GM18519 (cell line): Measurements from ENCODE around the gene RELCH.

ENCODE experiments used
- ATAC-seq: cut with Tn5 transposase; IDR thresholded peaks from one replicate; pipeline ENCODE4 v1.9.1; 2021; ENCODE audit warnings: mild to moderate bottlenecking, moderate library complexity; ENCODE audit not compliant: unreplicated experiment, low FRiP score

Gene RELCH

DNA sequence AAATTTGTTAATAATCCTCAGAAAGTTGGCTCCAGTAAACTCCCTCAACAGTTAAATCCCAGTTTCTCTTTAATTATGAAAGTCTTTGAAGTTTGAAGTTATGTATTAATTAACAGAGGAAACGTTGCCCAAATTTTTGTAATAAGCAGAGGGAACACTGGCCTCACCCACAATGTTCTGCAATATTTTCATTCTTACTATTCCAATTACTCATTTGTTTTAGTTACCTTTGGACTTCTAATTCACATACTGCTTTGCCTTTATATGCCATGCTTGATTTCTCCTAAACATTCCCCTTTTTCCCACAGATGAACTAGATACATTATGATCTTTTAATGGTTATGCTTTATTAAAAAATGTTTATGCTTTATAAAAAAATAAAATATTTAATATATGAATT, 61.3 kb downstream of the RELCH start:
- ATAC-seq = no peak

DNA sequence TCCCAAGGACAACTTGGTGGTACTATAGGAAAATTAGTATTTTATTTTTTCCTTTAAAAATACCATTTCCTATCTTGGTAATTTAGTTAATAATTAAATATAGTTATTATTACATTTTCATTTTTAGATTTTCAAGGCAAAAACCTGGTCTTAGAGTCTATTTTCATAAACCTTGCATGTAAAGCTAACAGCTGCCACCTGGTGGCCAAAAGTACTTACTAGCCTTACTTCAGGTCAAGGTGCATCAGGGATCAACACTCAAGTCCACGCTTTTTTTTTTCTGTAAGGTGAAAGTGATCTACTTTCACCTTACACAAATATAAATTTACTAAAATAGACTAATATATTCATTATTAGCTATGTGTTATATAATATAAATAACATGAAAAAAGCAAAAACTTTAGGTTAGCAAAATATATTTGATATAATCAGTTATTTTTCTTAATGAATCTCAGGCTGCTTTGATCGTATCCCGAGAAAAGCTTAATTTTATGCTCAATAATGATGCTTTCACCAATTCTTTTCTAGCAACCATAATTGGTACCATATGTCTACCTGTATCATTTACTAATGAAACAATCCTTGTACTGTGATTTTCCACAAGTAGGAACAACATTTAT, 62.5 kb downstream of the RELCH start:
- ATAC-seq = peak; percentile 84

DNA sequence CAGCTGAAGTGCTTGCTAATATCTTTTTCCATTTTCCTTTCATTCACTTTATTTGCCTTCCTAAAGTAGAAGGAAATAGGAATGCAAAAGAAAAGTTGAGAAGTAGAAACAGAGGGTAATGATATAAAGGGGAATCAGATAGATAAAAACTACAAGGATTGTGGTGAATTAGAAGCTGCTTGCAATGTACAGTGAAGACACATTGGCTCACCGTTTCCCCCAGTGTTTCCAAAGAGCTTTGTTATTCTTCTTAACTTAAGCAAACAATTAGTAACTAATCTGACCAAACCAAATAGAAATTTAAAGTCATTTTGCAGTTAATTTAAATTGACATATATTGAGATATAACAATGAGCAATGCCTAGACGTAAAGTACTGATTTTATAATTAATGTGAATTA, 63.4 kb downstream of the RELCH start:
- no peak for ATAC-seq

DNA sequence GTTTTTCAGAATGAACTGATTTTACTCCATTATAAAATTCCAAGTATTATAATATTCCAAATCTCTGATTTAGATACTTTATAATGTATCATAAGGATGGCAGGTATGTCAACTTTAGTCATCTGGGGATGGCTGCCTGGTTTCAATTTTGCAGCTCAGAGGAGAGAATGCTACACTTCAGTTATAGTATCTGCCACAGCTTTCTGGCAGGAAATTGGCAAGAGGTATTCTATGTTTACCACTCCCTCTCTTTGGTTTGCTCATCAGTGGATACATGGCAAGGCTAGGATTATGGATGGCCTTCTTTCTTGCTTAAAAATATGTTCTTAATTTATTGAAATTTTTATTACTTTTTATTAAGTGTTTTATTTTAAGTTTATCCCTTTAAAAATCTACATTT, 71.0 kb downstream of the RELCH start:
- ATAC-seq = no peak

DNA sequence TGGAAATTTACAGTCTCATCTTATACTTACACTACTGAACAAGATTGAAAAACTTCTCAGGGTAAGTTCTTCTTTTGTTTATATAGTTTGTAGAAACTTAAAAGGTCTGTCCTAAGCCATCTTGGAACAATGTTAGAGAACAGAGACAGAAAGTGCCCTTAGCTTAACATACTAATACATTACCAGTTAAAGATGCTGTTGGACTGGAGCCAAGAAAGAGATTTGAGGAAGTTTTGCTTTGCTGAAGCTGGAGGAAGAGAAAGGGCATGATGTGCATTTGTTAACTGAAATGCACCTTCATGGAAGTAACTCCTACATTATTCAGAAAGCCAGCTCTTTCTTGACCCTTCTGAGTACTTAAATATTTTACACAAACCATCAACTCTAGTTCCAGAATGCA, 71.6 kb downstream of the RELCH start:
- no peak for ATAC-seq

DNA sequence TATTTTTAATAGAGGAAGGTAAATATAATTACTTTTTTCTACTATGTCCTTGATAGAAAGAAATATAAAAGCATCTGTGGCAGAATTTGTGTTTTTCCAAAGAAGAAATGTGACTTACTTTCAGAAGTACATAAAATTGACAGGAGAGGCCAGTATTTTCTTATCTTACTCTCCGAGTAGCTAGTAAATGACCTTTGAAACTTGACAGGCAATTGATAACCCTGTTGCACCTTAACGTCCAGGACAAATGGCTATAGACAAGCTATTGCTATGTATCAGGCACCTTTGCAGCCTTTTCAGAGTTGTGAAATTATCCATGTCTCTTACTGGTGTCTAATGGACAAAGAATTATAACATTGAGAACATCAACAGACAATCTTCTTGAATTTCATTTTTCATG, 75.0 kb downstream of the RELCH start:
- no peak for ATAC-seq

DNA sequence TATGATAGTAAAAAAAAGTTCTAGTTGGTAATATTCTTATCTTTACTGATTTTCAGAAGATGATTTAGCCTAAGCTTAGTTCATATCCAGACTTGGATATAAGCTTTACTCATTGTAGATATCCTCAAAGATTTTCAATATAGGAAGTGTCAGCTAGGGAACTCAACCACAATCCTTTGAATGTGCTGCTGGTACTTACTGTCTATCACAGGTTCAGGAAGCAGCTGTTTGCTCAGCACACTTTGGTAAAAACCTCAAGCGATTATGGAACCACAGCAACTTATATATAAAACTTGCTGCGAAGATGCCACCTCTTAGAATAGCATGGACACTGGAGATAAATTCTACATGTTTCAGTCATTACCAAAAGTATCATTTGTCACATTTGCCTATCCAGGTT, 77.9 kb downstream of the RELCH start:
- no peak for ATAC-seq

DNA sequence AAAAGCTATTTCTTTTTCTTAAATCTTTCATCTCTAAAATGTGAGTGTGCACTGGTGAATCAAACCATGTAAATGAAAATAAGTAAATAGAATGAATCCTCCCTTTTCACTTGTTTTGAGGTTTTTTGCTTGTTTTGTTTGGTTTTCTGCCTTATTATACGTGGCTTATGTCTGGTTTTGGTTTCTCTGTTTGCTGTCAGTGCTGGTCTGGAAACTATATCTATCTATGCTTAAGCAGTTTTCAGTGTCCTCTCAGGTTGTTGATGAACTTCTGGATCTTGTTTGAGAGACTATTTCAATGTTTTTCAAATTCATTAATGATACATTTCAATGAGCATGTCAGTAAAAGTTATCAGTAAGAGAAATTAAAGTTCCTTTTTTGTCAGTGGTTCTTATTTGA, 90.0 kb downstream of the RELCH start:
- no peak for ATAC-seq

DNA sequence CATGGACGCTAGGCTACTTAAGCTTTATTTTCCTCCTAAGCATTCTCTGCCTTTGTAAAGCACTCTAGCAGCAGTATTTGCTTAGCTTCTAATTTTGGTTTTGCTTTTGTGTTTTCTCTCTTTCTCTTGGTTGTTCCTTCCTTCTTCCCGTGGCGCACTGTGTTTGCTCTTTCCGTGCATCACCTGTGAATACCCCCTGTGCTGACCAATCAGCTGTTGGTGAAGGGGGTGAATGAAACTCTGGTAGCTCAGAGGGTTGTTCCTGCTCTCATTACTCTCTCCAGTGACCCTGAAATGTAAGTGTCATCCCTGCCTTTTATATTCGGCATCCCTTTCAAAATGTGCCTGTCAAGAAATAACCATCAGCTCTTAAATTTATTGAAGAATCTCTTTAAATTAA, 92.5 kb downstream of the RELCH start:
- no peak for ATAC-seq

DNA sequence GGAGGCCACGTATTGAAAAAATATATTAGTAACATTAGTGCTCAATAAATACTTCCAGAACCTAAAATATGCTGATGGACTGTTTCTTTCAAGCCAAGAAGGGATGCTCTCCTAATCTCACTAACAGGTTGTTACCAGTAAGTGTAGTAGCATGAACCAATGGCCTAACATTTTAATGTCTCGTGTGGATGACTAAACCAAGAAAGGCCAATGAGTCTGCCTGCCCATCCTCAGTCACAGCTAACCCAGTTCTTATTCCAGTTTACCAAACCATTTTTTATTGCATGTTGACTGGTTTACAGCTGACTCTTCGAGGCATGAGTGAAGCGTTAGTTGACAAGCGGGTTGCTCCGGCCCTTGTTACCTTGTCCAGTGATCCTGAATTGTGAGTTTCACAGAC, 93.0 kb downstream of the RELCH start:
- no peak for ATAC-seq

DNA sequence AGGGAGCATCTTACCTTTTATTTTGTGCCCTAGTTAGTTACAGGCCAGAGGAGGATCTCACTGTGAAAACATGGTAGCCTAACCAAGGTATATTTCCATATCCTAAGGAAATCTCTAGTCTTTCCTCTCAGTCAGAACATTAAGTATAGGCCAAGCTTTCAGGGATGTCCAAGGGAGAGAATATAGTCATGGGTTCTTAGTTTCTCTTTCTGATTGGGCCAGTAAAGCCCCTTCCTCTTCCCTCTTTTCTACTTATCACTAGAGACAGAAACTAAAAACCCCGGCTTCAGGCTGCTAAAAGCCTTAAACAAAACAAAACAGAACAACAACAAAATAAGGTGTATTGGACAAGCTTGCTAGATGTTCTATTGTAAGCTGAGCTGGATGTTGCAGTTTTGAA, 93.7 kb downstream of the RELCH start:
- no peak for ATAC-seq

DNA sequence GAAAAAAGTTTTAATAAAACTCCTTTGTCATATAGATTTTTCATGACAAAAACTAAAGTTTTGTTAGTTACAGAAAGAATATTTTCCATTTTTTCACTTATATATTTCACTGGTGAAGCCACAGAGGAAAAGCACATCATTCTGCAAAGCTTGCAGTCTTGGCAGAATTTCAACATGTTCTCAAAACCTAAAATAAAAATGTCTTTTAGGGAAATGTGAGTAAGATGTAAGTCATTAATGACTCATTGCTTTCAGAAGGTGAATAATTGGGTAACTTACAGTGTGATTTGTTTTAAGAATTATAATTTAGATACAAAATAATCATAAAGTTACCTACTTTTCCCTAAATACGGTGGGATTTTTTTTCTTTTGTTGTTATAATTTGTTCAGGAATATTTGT, 94.6 kb downstream of the RELCH start:
- no peak for ATAC-seq

DNA sequence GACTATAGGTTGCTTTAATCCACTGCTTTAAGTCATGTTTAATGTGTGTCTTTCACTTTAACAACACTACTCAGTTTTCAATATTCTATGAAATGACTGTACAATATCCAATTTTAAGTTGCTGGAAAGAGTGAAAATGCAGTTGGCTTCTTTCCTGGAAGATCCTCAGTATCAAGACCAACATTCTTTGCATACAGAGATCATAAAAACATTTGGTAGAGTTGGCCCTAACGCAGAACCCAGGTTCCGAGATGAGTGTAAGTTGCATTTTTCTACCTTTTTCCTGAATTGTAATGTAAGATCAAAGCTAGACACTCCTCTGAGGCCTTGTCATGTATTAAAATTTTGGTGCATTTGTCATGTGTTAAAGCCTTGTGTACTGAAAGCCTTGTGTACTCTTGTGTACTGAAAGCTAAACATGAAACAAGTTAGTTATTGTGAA, 95.2 kb downstream of the RELCH start:
- ATAC-seq = no peak

DNA sequence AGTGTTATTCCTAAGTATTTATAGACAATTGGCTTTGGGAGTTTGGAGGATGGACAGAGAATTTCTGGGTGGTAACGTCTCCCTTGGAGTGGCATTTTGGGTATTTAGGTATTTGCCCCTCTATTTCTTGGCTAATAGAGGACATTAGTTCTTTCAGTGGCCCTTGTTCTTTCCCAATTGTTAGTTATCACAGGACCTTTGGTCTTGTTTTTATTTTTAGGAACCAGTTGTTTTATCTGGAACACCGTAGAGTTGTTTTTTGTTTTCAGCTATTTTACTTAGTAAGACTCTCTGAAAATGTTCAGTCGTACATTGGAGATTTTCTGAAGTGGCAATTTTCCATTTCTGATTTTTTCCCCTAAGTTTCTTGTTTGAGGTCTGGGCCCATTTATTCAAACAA, 97.6 kb downstream of the RELCH start:
- no peak for ATAC-seq

DNA sequence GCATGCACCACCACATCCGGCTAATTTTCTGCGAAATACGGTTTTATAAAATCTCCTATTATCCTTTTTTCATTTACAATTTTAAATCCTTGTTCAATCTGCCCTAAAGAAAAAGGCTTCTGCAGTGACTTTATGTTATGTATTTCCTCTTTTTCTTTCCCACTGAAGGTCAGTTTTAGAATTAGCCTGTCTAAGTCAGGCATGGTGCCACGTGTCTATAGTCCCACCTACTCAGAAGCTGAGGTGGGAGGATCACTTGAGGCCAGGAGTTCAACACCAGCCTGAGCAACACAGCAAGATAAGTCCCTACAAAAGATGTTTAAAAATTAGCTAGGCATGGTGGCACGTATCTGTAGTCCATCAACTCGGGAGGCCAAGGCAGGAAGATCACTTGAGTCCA, 98.2 kb downstream of the RELCH start:
- no peak for ATAC-seq

DNA sequence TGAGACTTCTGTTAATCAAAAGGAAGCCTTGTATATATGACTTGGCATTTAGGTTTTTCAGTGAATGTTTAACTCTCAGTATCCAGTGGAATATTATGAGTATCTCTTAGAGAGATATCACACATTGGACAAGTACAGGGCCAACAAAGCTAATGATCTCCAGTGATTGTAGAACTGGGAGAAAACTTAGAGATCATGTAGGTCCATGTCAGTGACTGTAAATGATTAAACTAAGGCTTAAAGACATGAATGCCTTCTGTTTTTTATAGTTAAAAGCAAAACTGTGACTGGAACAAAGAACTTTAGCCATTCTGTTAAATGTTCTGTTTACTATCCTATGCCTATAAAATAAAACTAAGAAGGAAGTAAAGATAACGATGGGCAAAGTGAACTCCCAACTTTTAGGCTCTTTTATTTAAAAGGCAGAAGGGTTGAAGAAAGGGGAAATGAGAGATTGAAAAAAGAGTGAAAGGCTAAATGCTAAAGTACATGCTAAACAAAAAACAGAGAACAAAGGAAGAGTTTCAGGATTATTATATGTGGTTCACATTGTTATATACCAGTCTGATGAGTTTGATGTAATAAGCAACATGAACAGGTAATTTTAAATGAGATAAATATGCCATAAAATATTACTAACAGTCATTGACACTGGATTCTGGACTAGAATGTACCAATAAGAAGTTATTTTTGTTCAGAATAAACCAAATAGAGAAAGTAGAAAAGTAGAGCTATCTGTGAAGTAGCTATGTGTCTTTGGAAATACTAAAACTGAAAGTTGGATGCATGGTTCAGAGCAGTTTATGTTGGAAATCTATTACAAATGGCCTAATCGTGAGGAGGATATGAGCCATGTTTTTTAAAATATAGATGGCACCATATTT, 101.0 kb downstream of the RELCH start:
- ATAC-seq = peak; percentile 24

DNA sequence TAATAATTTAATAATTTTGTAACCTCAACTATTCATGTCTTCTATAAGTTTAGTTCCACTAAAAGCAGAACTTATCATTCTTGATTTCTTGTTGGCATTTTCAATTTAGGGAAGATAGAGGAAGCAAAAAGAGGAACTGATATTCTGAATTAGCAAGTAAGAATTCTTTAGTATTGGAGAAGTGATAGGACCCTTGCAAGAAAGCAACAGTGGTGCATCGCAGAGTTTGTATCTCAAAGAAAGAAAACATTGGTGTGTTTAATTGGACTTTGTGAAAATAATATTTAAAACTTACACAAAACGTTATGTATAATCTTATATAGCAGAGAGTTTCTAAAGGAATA, 101.6 kb downstream of the RELCH start:
- peak; percentile 38 for ATAC-seq

DNA sequence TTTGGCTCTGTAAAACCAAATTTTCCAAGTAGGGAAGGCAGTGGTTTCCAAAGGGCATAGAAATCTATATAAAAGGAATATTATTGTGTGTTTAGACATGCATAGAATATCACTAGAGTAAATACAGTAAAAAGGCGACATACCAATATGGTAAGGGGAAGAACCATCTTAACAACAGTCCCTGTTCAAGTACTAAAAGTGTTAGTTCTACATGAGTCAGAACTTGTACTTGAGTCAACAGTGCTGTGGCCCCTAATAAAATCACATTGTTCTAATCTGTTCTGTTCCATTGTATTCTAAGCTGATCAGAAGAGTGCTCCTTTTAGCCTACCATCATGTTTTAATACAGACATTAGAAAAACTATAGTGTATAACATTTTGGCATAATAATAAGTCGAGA, 102.0 kb downstream of the RELCH start:
- ATAC-seq = peak; percentile 46

DNA sequence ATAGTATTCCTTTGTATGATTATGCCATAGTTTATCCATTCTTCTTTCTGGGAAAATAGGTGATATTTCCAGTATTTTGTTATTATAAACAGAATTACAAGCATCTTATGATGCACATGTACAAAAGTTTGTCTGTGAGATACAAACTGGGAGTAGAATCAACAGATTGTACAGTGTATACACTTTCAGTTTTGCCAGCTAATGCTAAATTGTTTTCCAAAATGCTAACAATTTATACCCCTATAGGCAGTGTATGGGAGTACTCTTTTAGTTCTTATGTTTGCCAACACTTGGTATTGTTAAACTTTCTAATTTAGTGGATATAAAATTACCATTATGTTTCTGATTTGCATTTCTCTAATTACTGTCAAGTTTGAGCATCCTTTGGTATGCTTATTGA, 107.0 kb downstream of the RELCH start:
- ATAC-seq = no peak

DNA sequence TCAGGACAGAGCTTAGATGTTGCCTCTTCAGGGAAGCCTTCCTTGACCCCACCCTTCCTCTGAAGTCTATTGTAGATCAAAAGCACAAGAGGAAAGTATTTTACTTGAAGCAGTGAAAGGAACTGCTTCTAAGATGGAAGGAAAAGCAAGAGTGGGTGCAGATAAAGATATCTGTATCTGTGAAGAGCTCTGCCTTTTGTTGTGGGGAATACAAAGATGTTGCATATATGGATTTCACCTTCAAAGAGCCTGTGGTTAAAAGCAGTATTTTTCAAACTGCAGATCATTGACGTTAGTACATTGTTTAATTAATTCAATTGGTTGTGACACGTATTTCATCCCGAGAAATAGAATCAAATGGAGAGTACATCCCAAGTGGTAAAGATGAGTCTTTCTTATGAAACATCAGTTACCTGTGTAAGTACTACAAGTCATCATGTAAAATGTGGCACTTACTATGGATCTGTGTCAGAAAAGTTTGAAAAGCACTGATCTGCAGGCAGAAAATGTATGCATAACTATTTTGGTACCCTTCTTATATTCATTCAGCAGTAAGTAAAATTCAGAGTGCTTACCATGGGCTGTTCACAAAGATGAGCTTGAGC, 113.4 kb downstream of the RELCH start:
- no peak for ATAC-seq

DNA sequence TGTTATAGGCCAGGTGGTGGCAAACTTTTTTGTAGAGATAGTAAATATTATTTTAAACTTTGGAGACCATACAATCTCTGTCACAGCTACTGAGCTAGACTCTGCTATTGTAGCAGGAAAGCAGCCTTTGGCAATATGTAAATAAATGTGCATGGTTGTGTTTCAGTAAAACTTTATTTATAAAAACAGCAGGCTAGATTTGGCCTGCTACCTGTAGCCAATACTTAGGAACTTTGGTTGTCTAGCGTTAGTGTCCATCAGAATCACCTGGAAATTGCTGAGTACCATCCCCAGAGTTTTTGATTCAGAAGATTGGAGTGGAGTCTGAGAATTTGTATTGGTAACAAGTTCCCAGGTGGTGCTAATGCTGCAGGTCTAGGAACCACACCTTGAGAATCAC, 114.3 kb downstream of the RELCH start:
- no peak for ATAC-seq

DNA sequence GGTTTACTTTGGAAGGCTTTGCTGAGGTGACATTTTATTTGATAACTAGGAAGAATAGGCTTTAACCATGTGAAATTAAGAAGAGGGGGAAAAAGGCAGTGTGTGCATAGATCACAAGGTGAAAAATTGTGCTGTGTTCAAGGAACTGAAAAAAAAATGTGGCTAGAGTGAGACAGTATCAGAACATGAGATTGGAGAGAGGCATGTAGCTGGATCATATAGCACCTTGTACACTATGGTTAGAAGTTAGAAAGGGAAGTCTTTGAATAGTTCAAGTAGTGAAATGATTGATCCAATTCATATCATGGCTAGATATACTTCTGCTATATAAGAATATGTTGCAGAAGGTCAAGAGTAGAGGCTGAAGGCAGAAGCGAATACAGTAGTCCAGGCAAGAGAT, 125.8 kb downstream of the RELCH start:
- peak; percentile 53 for ATAC-seq
